GM23338 (cell line): ENCODE data around the gene ZNF385B. TPM values are rescaled to one million over a fixed set of nuclear protein-coding genes. Genes with fewer than 3 reads are reported as not detected.

ENCODE experiments used
- ATAC-seq: fragments of 200-7000 bp; cut with Tn5 transposase; 3 replicates; pipeline ENCODE4 v1.9.1; 2020
- DNase-seq: peaks from one replicate; pipeline ENCODE4 v3.0.0-alpha.2; 2015; ENCODE audit warnings: low spot score
- H2AFZ ChIP-seq: fragments of 200-600 bp; sonication (generic); 2 replicates; pipeline ENCODE4 v1.8.0; 2016; ENCODE audit warnings: antibody characterized with exemption, mild to moderate bottlenecking, moderate library complexity
- H3F3A ChIP-seq: fragments of 200-600 bp; sonication (generic); replicated peaks from 2 replicates; pipeline ENCODE4 v1.8.0; 2017; ENCODE audit warnings: antibody characterized with exemption, mixed run types, low read depth
- H3K27ac ChIP-seq: fragments of 200-600 bp; sonication (generic); 2 replicates; pipeline ENCODE4 v1.6.1; 2016; ENCODE audit warnings: low read depth
- H3K27me3 ChIP-seq: fragments of 200-600 bp; sonication (generic); 2 replicates; pipeline ENCODE4 v1.8.0; 2016; ENCODE audit warnings: mild to moderate bottlenecking, mixed run types, moderate library complexity; ENCODE audit not compliant: insufficient read depth
- H3K36me3 ChIP-seq: fragments of 200-600 bp; sonication (generic); 2 replicates; pipeline ENCODE4 v1.8.0; 2016; ENCODE audit warnings: mild to moderate bottlenecking; ENCODE audit not compliant: insufficient read depth
- H3K4me1 ChIP-seq: fragments of 200-600 bp; sonication (generic); 2 replicates; pipeline ENCODE4 v1.8.0; 2016; ENCODE audit warnings: mild to moderate bottlenecking, moderate library complexity; ENCODE audit not compliant: insufficient read depth
- H3K4me2 ChIP-seq: fragments of 200-600 bp; sonication (generic); 2 replicates; pipeline ENCODE4 v1.7.1; 2017; ENCODE audit warnings: mixed run types
- H3K4me3 ChIP-seq: fragments of 200-600 bp; sonication (generic); 2 replicates; pipeline ENCODE4 v1.6.1; 2016; ENCODE audit warnings: mixed run types
- H3K79me2 ChIP-seq: fragments of 200-600 bp; sonication (generic); replicated peaks from 2 replicates; pipeline ENCODE4 v1.8.0; 2017; ENCODE audit warnings: mild to moderate bottlenecking; ENCODE audit not compliant: insufficient read depth
- H3K9me2 ChIP-seq: fragments of 200-600 bp; sonication (generic); 2 replicates; pipeline ENCODE4 v1.8.0; 2017; ENCODE audit not compliant: insufficient read depth
- H4K20me1 ChIP-seq: fragments of 200-600 bp; sonication (generic); replicated peaks from 2 replicates; pipeline ENCODE4 v1.8.0; 2017; ENCODE audit warnings: mild to moderate bottlenecking; ENCODE audit not compliant: insufficient read depth
- H3K27ac Mint-ChIP-seq: 2 replicates; pipeline ENCODE4 v1.8.0; 2020; ENCODE audit warnings: inconsistent platforms, mild to moderate bottlenecking, moderate library complexity, mixed read lengths
- H3K27me3 Mint-ChIP-seq: 3 replicates; pipeline ENCODE4 v1.8.0; 2022; ENCODE audit warnings: low read depth, mild to moderate bottlenecking, moderate library complexity, mixed read lengths, inconsistent platforms; ENCODE audit not compliant: insufficient read depth, poor library complexity
- H3K36me3 Mint-ChIP-seq: 3 replicates; pipeline ENCODE4 v1.8.0; 2021; ENCODE audit warnings: low read depth, mild to moderate bottlenecking, inconsistent platforms, moderate library complexity, mixed read lengths
- H3K4me1 Mint-ChIP-seq: 3 replicates; pipeline ENCODE4 v1.8.0; 2020; ENCODE audit warnings: mild to moderate bottlenecking, inconsistent platforms, mixed read lengths
- H3K4me3 Mint-ChIP-seq: 3 replicates; pipeline ENCODE4 v1.8.0; 2021; ENCODE audit warnings: moderate library complexity, mild to moderate bottlenecking, inconsistent platforms, mixed read lengths
- H3K9me3 Mint-ChIP-seq: 3 replicates; pipeline ENCODE4 v1.8.0; 2020; ENCODE audit warnings: moderate library complexity, mild to moderate bottlenecking, inconsistent platforms, mixed read lengths
- CREB1 ChIP-seq: fragments of 250-450 bp; sonication (Bioruptor Pico); IDR thresholded peaks from 2 replicates; pipeline ENCODE4 v1.5.0; 2020; ENCODE audit warnings: low read depth, mild to moderate bottlenecking, moderate library complexity
- EZH2 ChIP-seq: fragments of 200-600 bp; sonication (generic); IDR thresholded peaks from one replicate; pipeline ENCODE4 v1.8.0; 2017; ENCODE audit warnings: antibody characterized with exemption, mild to moderate bottlenecking, low read depth; ENCODE audit not compliant: unreplicated experiment
- EZH2phosphoT487 ChIP-seq: fragments of 200-600 bp; sonication (generic); IDR thresholded peaks from one replicate; pipeline ENCODE4 v1.8.1; 2018; ENCODE audit warnings: antibody characterized with exemption; ENCODE audit not compliant: unreplicated experiment
- JUNB ChIP-seq: IDR thresholded peaks from one replicate; pipeline ENCODE4 v1.6.1; 2016; ENCODE audit warnings: antibody characterized with exemption; ENCODE audit not compliant: unreplicated experiment
- NANOG ChIP-seq: IDR thresholded peaks from 2 replicates; pipeline ENCODE4 v1.6.1; 2016; ENCODE audit warnings: antibody characterized with exemption, borderline replicate concordance
- POLR2AphosphoS5 ChIP-seq: IDR thresholded peaks from 2 replicates; pipeline ENCODE4 v1.6.1; 2016; ENCODE audit warnings: antibody characterized with exemption, low read depth
- STAT1 ChIP-seq: IDR thresholded peaks from one replicate; pipeline ENCODE4 v1.6.1; 2016; ENCODE audit warnings: antibody characterized with exemption; ENCODE audit not compliant: unreplicated experiment
- ZNF114 ChIP-seq: fragments of 250-450 bp; sonication (Bioruptor Pico); IDR thresholded peaks from 2 replicates; pipeline ENCODE4 v1.5.0; 2020; ENCODE audit warnings: mild to moderate bottlenecking, moderate library complexity
- ZNF331 ChIP-seq: fragments of 250-450 bp; sonication (Bioruptor Pico); IDR thresholded peaks from 2 replicates; pipeline ENCODE4 v1.5.0; 2020; ENCODE audit warnings: low read depth, mild to moderate bottlenecking, moderate library complexity
- polyA plus RNA-seq: library from polyadenylated mRNA; unstranded; fragments of >200 nt; fragmentation: Nextera tagmentation; extraction: Ambion mirVana; gene quantifications from 2 replicates; pipeline ENCODE4 v1.2.1, GENCODE V29; 2016
- total RNA-seq: library from RNA; depleted of rRNA; stranded (reverse); fragments of >200 nt; shearing (Covaris generic); gene quantifications from 2 replicates; pipeline ENCODE4 v1.2.3, GENCODE V29; 2014
- TF ChIP-seq, protein P1 (sequence below): IDR thresholded peaks from one replicate; pipeline ENCODE4 v1.6.1; 2018; ENCODE audit warnings: antibody characterized with exemption; ENCODE audit not compliant: unreplicated experiment
- TF ChIP-seq, protein P2 (sequence below): IDR thresholded peaks from 2 replicates; pipeline ENCODE4 v1.6.1; 2016; ENCODE audit warnings: antibody characterized with exemption
- TF ChIP-seq, protein P3 (sequence below), 2 experiments: fragments of 200-600 bp in 1 of 2; sonication (generic) in 1 of 2; conservative IDR thresholded peaks; 2 replicates each; pipeline versions ENCODE4 v1.5.1 to v1.6.1; 2016 to 2017; ENCODE audit warnings: antibody characterized with exemption in 2 of 2, low read depth in 2 of 2, mild to moderate bottlenecking in 2 of 2, moderate library complexity in 1 of 2
- TF ChIP-seq, protein P4 (sequence below): fragments of 250-450 bp; sonication (Bioruptor Pico); IDR thresholded peaks from 2 replicates; pipeline ENCODE4 v1.5.0; 2020; ENCODE audit warnings: mild to moderate bottlenecking, moderate library complexity

ZNF385B gene
- total and polyA plus RNA-seq, 2 experiments from 2014 or later: 1.5 to 4.6 TPM

DNA sequence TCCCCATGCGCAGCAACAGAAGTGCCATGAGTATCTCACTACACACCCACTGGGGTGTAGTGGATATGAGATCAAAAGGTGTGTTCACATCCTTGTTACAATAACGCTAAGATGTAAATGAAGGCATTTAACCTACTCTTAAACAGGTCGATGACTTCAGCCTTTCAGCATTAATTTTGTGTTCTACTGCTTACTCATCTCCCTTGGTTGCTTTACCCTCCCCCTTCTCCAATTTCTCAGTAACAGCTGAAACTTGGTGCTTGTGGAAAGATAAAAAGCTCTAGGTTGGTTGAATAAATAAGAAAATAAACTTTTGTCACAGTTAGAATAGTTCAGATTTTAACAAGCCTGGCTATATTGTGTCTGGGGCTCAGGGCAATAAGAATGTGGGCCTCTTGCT, 449.3 kb downstream of the ZNF385B start:
- Mint-ChIP-seq H3K9me3 (peaks cover 12% of the 10 kb centered on the region; the same call in 1 of the 3 replicates), H3K4me1 (peaks cover 2% of the 10 kb centered on the region; the same call in 2 of the 3 replicates), H3K4me3 (no peak overlapping the region), H3K27me3 (peaks cover 4% of the 10 kb centered on the region), H3K27ac (no peak overlapping the region), H3K36me3 (no peaks in the 10 kb centered on the region)
- no peak overlapping the region for H3K4me2 ChIP-seq
- H3K4me3 ChIP-seq: no peak overlapping the region
- no peak overlapping the region for H3K27ac ChIP-seq
- no peak for ATAC-seq
- no peak for DNase-seq
- H2AFZ ChIP-seq: no peak overlapping the region
- no peaks in the 10 kb centered on the region for H3K4me1 ChIP-seq
- TF ChIP-seq POLR2AphosphoS5 (no peak), JUNB (no peak), CREB1 (no peak), ZNF114 (CRISPR knock-in tag) (no peak), EZH2 (no peak), STAT1 (no peak), EZH2phosphoT487 (no peak), NANOG (no peak), ZNF331 (no peak)
- TF ChIP-seq, protein P1, sequence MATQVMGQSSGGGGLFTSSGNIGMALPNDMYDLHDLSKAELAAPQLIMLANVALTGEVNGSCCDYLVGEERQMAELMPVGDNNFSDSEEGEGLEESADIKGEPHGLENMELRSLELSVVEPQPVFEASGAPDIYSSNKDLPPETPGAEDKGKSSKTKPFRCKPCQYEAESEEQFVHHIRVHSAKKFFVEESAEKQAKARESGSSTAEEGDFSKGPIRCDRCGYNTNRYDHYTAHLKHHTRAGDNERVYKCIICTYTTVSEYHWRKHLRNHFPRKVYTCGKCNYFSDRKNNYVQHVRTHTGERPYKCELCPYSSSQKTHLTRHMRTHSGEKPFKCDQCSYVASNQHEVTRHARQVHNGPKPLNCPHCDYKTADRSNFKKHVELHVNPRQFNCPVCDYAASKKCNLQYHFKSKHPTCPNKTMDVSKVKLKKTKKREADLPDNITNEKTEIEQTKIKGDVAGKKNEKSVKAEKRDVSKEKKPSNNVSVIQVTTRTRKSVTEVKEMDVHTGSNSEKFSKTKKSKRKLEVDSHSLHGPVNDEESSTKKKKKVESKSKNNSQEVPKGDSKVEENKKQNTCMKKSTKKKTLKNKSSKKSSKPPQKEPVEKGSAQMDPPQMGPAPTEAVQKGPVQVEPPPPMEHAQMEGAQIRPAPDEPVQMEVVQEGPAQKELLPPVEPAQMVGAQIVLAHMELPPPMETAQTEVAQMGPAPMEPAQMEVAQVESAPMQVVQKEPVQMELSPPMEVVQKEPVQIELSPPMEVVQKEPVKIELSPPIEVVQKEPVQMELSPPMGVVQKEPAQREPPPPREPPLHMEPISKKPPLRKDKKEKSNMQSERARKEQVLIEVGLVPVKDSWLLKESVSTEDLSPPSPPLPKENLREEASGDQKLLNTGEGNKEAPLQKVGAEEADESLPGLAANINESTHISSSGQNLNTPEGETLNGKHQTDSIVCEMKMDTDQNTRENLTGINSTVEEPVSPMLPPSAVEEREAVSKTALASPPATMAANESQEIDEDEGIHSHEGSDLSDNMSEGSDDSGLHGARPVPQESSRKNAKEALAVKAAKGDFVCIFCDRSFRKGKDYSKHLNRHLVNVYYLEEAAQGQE: no peak
- TF ChIP-seq, protein P2, sequence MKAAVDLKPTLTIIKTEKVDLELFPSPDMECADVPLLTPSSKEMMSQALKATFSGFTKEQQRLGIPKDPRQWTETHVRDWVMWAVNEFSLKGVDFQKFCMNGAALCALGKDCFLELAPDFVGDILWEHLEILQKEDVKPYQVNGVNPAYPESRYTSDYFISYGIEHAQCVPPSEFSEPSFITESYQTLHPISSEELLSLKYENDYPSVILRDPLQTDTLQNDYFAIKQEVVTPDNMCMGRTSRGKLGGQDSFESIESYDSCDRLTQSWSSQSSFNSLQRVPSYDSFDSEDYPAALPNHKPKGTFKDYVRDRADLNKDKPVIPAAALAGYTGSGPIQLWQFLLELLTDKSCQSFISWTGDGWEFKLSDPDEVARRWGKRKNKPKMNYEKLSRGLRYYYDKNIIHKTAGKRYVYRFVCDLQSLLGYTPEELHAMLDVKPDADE: no peak
- TF ChIP-seq, protein P3, sequence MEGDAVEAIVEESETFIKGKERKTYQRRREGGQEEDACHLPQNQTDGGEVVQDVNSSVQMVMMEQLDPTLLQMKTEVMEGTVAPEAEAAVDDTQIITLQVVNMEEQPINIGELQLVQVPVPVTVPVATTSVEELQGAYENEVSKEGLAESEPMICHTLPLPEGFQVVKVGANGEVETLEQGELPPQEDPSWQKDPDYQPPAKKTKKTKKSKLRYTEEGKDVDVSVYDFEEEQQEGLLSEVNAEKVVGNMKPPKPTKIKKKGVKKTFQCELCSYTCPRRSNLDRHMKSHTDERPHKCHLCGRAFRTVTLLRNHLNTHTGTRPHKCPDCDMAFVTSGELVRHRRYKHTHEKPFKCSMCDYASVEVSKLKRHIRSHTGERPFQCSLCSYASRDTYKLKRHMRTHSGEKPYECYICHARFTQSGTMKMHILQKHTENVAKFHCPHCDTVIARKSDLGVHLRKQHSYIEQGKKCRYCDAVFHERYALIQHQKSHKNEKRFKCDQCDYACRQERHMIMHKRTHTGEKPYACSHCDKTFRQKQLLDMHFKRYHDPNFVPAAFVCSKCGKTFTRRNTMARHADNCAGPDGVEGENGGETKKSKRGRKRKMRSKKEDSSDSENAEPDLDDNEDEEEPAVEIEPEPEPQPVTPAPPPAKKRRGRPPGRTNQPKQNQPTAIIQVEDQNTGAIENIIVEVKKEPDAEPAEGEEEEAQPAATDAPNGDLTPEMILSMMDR (conservative IDR thresholded peaks at IDR 0.05; ENCODE audit: low read depth in 2 of 2): no peak
- TF ChIP-seq, protein P4, sequence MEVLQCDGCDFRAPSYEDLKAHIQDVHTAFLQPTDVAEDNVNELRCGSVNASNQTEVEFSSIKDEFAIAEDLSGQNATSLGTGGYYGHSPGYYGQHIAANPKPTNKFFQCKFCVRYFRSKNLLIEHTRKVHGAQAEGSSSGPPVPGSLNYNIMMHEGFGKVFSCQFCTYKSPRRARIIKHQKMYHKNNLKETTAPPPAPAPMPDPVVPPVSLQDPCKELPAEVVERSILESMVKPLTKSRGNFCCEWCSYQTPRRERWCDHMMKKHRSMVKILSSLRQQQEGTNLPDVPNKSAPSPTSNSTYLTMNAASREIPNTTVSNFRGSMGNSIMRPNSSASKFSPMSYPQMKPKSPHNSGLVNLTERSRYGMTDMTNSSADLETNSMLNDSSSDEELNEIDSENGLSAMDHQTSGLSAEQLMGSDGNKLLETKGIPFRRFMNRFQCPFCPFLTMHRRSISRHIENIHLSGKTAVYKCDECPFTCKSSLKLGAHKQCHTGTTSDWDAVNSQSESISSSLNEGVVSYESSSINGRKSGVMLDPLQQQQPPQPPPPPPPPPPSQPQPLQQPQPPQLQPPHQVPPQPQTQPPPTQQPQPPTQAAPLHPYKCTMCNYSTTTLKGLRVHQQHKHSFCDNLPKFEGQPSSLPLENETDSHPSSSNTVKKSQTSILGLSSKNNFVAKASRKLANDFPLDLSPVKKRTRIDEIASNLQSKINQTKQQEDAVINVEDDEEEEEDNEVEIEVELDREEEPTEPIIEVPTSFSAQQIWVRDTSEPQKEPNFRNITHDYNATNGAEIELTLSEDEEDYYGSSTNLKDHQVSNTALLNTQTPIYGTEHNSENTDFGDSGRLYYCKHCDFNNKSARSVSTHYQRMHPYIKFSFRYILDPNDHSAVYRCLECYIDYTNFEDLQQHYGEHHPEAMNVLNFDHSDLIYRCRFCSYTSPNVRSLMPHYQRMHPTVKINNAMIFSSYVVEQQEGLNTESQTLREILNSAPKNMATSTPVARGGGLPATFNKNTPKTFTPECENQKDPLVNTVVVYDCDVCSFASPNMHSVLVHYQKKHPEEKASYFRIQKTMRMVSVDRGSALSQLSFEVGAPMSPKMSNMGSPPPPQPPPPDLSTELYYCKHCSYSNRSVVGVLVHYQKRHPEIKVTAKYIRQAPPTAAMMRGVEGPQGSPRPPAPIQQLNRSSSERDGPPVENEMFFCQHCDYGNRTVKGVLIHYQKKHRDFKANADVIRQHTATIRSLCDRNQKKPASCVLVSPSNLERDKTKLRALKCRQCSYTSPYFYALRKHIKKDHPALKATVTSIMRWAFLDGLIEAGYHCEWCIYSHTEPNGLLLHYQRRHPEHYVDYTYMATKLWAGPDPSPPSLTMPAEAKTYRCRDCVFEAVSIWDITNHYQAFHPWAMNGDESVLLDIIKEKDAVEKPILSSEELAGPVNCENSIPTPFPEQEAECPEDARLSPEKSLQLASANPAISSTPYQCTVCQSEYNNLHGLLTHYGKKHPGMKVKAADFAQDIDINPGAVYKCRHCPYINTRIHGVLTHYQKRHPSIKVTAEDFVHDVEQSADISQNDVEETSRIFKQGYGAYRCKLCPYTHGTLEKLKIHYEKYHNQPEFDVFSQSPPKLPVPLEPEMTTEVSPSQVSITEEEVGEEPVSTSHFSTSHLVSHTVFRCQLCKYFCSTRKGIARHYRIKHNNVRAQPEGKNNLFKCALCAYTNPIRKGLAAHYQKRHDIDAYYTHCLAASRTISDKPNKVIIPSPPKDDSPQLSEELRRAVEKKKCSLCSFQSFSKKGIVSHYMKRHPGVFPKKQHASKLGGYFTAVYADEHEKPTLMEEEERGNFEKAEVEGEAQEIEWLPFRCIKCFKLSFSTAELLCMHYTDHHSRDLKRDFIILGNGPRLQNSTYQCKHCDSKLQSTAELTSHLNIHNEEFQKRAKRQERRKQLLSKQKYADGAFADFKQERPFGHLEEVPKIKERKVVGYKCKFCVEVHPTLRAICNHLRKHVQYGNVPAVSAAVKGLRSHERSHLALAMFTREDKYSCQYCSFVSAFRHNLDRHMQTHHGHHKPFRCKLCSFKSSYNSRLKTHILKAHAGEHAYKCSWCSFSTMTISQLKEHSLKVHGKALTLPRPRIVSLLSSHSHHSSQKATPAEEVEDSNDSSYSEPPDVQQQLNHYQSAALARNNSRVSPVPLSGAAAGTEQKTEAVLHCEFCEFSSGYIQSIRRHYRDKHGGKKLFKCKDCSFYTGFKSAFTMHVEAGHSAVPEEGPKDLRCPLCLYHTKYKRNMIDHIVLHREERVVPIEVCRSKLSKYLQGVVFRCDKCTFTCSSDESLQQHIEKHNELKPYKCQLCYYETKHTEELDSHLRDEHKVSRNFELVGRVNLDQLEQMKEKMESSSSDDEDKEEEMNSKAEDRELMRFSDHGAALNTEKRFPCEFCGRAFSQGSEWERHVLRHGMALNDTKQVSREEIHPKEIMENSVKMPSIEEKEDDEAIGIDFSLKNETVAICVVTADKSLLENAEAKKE (CRISPR knock-in tag): no peak
- H3K27me3 ChIP-seq: no peaks in the 10 kb centered on the region
- H3K9me2 ChIP-seq: no peaks in the 10 kb centered on the region
- no peaks in the 10 kb centered on the region for H3K79me2 ChIP-seq
- no peaks in the 10 kb centered on the region for H3F3A ChIP-seq
- H4K20me1 ChIP-seq: no peaks in the 10 kb centered on the region
- no peaks in the 10 kb centered on the region for H3K36me3 ChIP-seq
